ENCODE data around the gene WWOX.

WWOX gene

GRCh38 chr16:78437352-78437968, 338.0 kb downstream of the WWOX start:
- H3K4me1 Mint-ChIP-seq (ENCODE audit: low read depth) = no peaks in the 10 kb centered on the region
- no peak overlapping the region for H3K4me3 Mint-ChIP-seq
- no peaks in the 10 kb centered on the region for H3K27me3 Mint-ChIP-seq
- H3K36me3 Mint-ChIP-seq = peaks cover 20% of the 10 kb centered on the region
- no peak overlapping the region for H3K27ac Mint-ChIP-seq
- H3K9me3 Mint-ChIP-seq (ENCODE audit: low read depth) = peaks cover 4% of the 10 kb centered on the region

- H3K4me3 Mint-ChIP-seq = no peak overlapping the region
- H3K9me3 Mint-ChIP-seq (ENCODE audit: low read depth) = peaks cover 4% of the 10 kb centered on the region
- H3K27ac Mint-ChIP-seq = no peak overlapping the region
- H3K36me3 Mint-ChIP-seq = peaks cover 14% of the 10 kb centered on the region
- no peaks in the 10 kb centered on the region for H3K27me3 Mint-ChIP-seq
- no peaks in the 10 kb centered on the region for H3K4me1 Mint-ChIP-seq (ENCODE audit: low read depth)
Observed at GRCh38 chr16:78438219-78438618, 338.8 kb downstream of the WWOX start.

GRCh38 chr16:78438632-78439031, 339.2 kb downstream of the WWOX start:
- Mint-ChIP-seq H3K9me3 (ENCODE audit: low read depth) (peaks cover 4% of the 10 kb centered on the region), H3K36me3 (peaks cover 11% of the 10 kb centered on the region), H3K27ac (no peak overlapping the region), H3K27me3 (no peaks in the 10 kb centered on the region), H3K4me3 (no peak overlapping the region), H3K4me1 (ENCODE audit: low read depth) (peaks cover under 1% of the 10 kb centered on the region)

GRCh38 chr16:78439646-78440045, 340.2 kb downstream of the WWOX start:
- H3K9me3 Mint-ChIP-seq (ENCODE audit: low read depth) = peaks cover under 1% of the 10 kb centered on the region
- no peak overlapping the region for H3K27ac Mint-ChIP-seq
- no peak overlapping the region for H3K4me3 Mint-ChIP-seq
- no peaks in the 10 kb centered on the region for H3K27me3 Mint-ChIP-seq
- H3K36me3 Mint-ChIP-seq = peaks cover 5% of the 10 kb centered on the region
- H3K4me1 Mint-ChIP-seq (ENCODE audit: low read depth) = peaks cover 2% of the 10 kb centered on the region

GRCh38 chr16:78441298-78441697, 341.8 kb downstream of the WWOX start:
- Mint-ChIP-seq H3K27ac (no peak overlapping the region), H3K36me3 (peaks cover 4% of the 10 kb centered on the region)

GRCh38 chr16:78443542-78444364, 344.3 kb downstream of the WWOX start:
- H3K4me3 Mint-ChIP-seq = no peak overlapping the region
- H3K4me1 Mint-ChIP-seq (ENCODE audit: low read depth) = peaks cover 2% of the 10 kb centered on the region
- peaks cover 4% of the 10 kb centered on the region for H3K36me3 Mint-ChIP-seq
- no peak overlapping the region for H3K27ac Mint-ChIP-seq
- H3K27me3 Mint-ChIP-seq = no peaks in the 10 kb centered on the region
- H3K9me3 Mint-ChIP-seq (ENCODE audit: low read depth) = no peaks in the 10 kb centered on the region

More at GRCh38 chr16:78441298-78441697, 341.8 kb downstream of the WWOX start:
- Mint-ChIP-seq H3K27me3 (no peaks in the 10 kb centered on the region), H3K9me3 (ENCODE audit: low read depth) (no peaks in the 10 kb centered on the region), H3K4me3 (no peak overlapping the region), H3K4me1 (ENCODE audit: low read depth) (peaks cover 2% of the 10 kb centered on the region)

GRCh38 chr16:78445818-78446217, 346.4 kb downstream of the WWOX start:
- Mint-ChIP-seq H3K4me3 (no peak overlapping the region), H3K9me3 (ENCODE audit: low read depth) (no peaks in the 10 kb centered on the region), H3K27me3 (no peaks in the 10 kb centered on the region), H3K27ac (no peak overlapping the region), H3K4me1 (ENCODE audit: low read depth) (peaks cover 2% of the 10 kb centered on the region), H3K36me3 (peaks cover 2% of the 10 kb centered on the region)

- H3K27me3 Mint-ChIP-seq = no peaks in the 10 kb centered on the region
- H3K4me1 Mint-ChIP-seq (ENCODE audit: low read depth) = peaks cover 2% of the 10 kb centered on the region
- no peaks in the 10 kb centered on the region for H3K9me3 Mint-ChIP-seq (ENCODE audit: low read depth)
- H3K27ac Mint-ChIP-seq = no peak overlapping the region
- H3K36me3 Mint-ChIP-seq = peaks cover 2% of the 10 kb centered on the region
- H3K4me3 Mint-ChIP-seq = no peak overlapping the region
Observed at GRCh38 chr16:78446486-78446885, 347.0 kb downstream of the WWOX start.

- H3K27ac Mint-ChIP-seq = no peak overlapping the region
- peaks cover 4% of the 10 kb centered on the region for H3K36me3 Mint-ChIP-seq
- H3K9me3 Mint-ChIP-seq (ENCODE audit: low read depth) = no peaks in the 10 kb centered on the region
- peaks cover 2% of the 10 kb centered on the region for H3K4me1 Mint-ChIP-seq (ENCODE audit: low read depth)
- H3K27me3 Mint-ChIP-seq = no peaks in the 10 kb centered on the region
- no peak overlapping the region for H3K4me3 Mint-ChIP-seq
Observed at GRCh38 chr16:78446992-78447563, 347.6 kb downstream of the WWOX start.

- Mint-ChIP-seq H3K27ac (no peak overlapping the region), H3K27me3 (no peaks in the 10 kb centered on the region), H3K4me1 (ENCODE audit: low read depth) (peaks cover under 1% of the 10 kb centered on the region), H3K4me3 (no peak overlapping the region), H3K36me3 (peaks cover 2% of the 10 kb centered on the region), H3K9me3 (ENCODE audit: low read depth) (no peaks in the 10 kb centered on the region)
Observed at GRCh38 chr16:78448658-78449271, 349.3 kb downstream of the WWOX start.

GRCh38 chr16:78450255-78450654, 350.8 kb downstream of the WWOX start:
- Mint-ChIP-seq H3K9me3 (ENCODE audit: low read depth) (no peaks in the 10 kb centered on the region), H3K36me3 (peaks cover 6% of the 10 kb centered on the region), H3K4me3 (no peak overlapping the region), H3K27ac (no peak overlapping the region), H3K27me3 (no peaks in the 10 kb centered on the region), H3K4me1 (ENCODE audit: low read depth) (no peaks in the 10 kb centered on the region)

GRCh38 chr16:78452025-78452555, 352.6 kb downstream of the WWOX start:
- Mint-ChIP-seq H3K27ac (no peak overlapping the region), H3K9me3 (ENCODE audit: low read depth) (no peaks in the 10 kb centered on the region), H3K4me3 (no peak overlapping the region), H3K27me3 (no peaks in the 10 kb centered on the region), H3K4me1 (ENCODE audit: low read depth) (no peaks in the 10 kb centered on the region), H3K36me3 (peaks cover 6% of the 10 kb centered on the region)

GRCh38 chr16:78455861-78456260, 356.4 kb downstream of the WWOX start:
- Mint-ChIP-seq H3K27me3 (no peaks in the 10 kb centered on the region), H3K27ac (no peak overlapping the region), H3K9me3 (ENCODE audit: low read depth) (no peaks in the 10 kb centered on the region), H3K4me3 (no peak overlapping the region), H3K4me1 (ENCODE audit: low read depth) (no peaks in the 10 kb centered on the region), H3K36me3 (peaks cover 11% of the 10 kb centered on the region)

- Mint-ChIP-seq H3K36me3 (peaks cover 14% of the 10 kb centered on the region), H3K9me3 (ENCODE audit: low read depth) (peaks cover 3% of the 10 kb centered on the region), H3K4me3 (no peak overlapping the region), H3K27ac (no peak overlapping the region), H3K4me1 (ENCODE audit: low read depth) (no peaks in the 10 kb centered on the region), H3K27me3 (no peaks in the 10 kb centered on the region)
Observed at GRCh38 chr16:78458588-78458987, 359.1 kb downstream of the WWOX start.

- Mint-ChIP-seq H3K9me3 (ENCODE audit: low read depth) (peaks cover 8% of the 10 kb centered on the region), H3K27me3 (no peaks in the 10 kb centered on the region), H3K4me3 (no peak overlapping the region), H3K27ac (no peak overlapping the region), H3K36me3 (peaks cover 20% of the 10 kb centered on the region), H3K4me1 (ENCODE audit: low read depth) (no peaks in the 10 kb centered on the region)
Observed at GRCh38 chr16:78460428-78460827, 361.0 kb downstream of the WWOX start.

Data from activated naive CD8-positive, alpha-beta T cell (primary cell).